ENCODE results near the gene PLCG2. TPM values are rescaled to one million over a fixed set of nuclear protein-coding genes. Genes with fewer than 3 reads are reported as not detected.

Gene PLCG2
- total and polyA plus RNA-seq, 2 of the 8 experiments (the other 6 are each of a cell fraction or from before 2014, with no cell fraction given), result 6.1 to 6.9 TPM

GRCh38 chr16:81752225-81752875, 26.7 kb upstream of the PLCG2 start:
- Histone ChIP-seq H2BK5ac (ENCODE audit: low read depth, low read length) (no peak overlapping the region), H3K4me1 (replicated peaks in 1 of 4; ENCODE audit: control insufficient read depth in 3 of 4, insufficient read depth in 4 of 4, low read length in 3 of 4) (peaks cover 0 to 3% (median 0%) of the 10 kb centered on the region in 4 experiments; a peak in 4 of 7 replicates), H2BK20ac (ENCODE audit: low read length) (no peak overlapping the region), H3K79me2 (ENCODE audit: control insufficient read depth in 1 of 2, insufficient read depth in 2 of 2, low read length in 2 of 2) (no peaks in the 10 kb centered on the region), H4K20me1 (replicated peaks in 1 of 2; ENCODE audit: control insufficient read depth in 1 of 2, insufficient read depth in 2 of 2, low read length in 2 of 2) (no peaks in the 10 kb centered on the region), H3K14ac (ENCODE audit: insufficient read length) (no peak overlapping the region), H3K27me3 (replicated peaks in 1 of 4; ENCODE audit: control insufficient read depth in 3 of 4, extremely low read depth in 1 of 4, insufficient read depth in 3 of 4, low read length in 3 of 4) (no peaks in the 10 kb centered on the region), H3K27ac (ENCODE audit: low read depth, low read length) (no peak overlapping the region), H3K4ac (replicated peaks; ENCODE audit: insufficient read length, low read depth, low read length) (no peak overlapping the region), H3K56ac (replicated peaks; ENCODE audit: insufficient read length, low read depth, low read length) (no peak overlapping the region), H3K23ac (ENCODE audit: insufficient read length) (no peak overlapping the region), H3K36me3 (ENCODE audit: control insufficient read depth in 2 of 4, insufficient read depth in 4 of 4, low read length in 3 of 4) (no peaks in the 10 kb centered on the region), H4K5ac (ENCODE audit: insufficient read length, low read depth, low read length) (no peak overlapping the region), H4K8ac (ENCODE audit: extremely low read depth, insufficient read depth, low read length) (peak overlapping the region; percentile 86), H2AFZ (ENCODE audit: low read length) (no peak overlapping the region; the same call in 1 of the 2 replicates), H2AK5ac (ENCODE audit: low read depth, low read length) (no peak overlapping the region), H3K18ac (ENCODE audit: extremely low read depth, low read length) (no peak overlapping the region), H4K91ac (replicated peaks; ENCODE audit: insufficient read length, low read length) (no peak overlapping the region), H3K9ac (replicated peaks in 1 of 4; ENCODE audit: extremely low read depth in 1 of 4, low read depth in 3 of 4, low read length in 3 of 4) (no peak overlapping the region), H3K9me3 (ENCODE audit: insufficient read depth in 2 of 2, low read depth in 1 of 2, low read length in 1 of 2) (no peaks in the 10 kb centered on the region), H3K23me2 (ENCODE audit: low read depth, low read length) (no peaks in the 10 kb centered on the region; the same call in 1 of the 2 replicates), H3K79me1 (ENCODE audit: low read depth, low read length) (no peaks in the 10 kb centered on the region), H3K4me2 (ENCODE audit: insufficient read depth in 1 of 2, low read depth in 2 of 2, low read length in 2 of 2) (no peak overlapping the region), H3K4me3 (ENCODE audit: extremely low read depth in 1 of 4, insufficient read depth in 2 of 4, low read depth in 3 of 4, low read length in 4 of 4) (no peak overlapping the region), H2BK15ac (ENCODE audit: low read length) (no peak overlapping the region), H2BK12ac (ENCODE audit: low read depth, low read length) (0 out of 2 replicates have a peak overlapping the region, but pooled peaks have one; percentile 7), H2BK120ac (replicated peaks; ENCODE audit: low read depth, low read length) (no peak overlapping the region)
- POLR2A ChIA-PET (ENCODE audit: partially characterized antibody), result interaction anchor here (0.6 to 1.6 kb wide), 2 partner anchors 23 to 33 kb away, joined by 3 to 4 read pairs; no protein-coding TSS in a partner anchor
- CTCF ChIA-PET (ENCODE audit: partially characterized antibody), result interaction anchor here (0.9 to 2.1 kb wide), 7 partner anchors 9 to 134 kb away, joined by 3 to 11 read pairs (median 5); no protein-coding TSS in a partner anchor
- FAIRE-seq, result no peak
- TF ChIP-seq NANOG (IDR thresholded peaks at IDR 0.05; ENCODE audit: insufficient read depth, low read depth, low read length, poor library complexity, severe bottlenecking) (no peak), SUZ12 (IDR thresholded peaks at IDR 0.05; ENCODE audit: low read length) (no peak), TAF1 (IDR thresholded peaks at IDR 0.05; ENCODE audit: low read depth, low read length) (no peak), POU5F1 (IDR thresholded peaks at IDR 0.05; ENCODE audit: low read depth, low read length) (no peak), POLR2A (IDR thresholded peaks at IDR 0.05; ENCODE audit: control extremely low read depth in 1 of 2, low read depth in 2 of 2, low read length in 2 of 2) (no peak), CHD2 (IDR thresholded peaks at IDR 0.05; ENCODE audit: low read length) (no peak), CBX8 (IDR thresholded peaks at IDR 0.05; ENCODE audit: borderline replicate concordance, low read depth, low read length) (no peak), CEBPB (IDR thresholded peaks at IDR 0.05; ENCODE audit: low read depth, low read length) (no peak), CBX5 (IDR thresholded peaks at IDR 0.05; ENCODE audit: low read depth, low read length) (no peak)
- TF ChIP-seq, protein P1, sequence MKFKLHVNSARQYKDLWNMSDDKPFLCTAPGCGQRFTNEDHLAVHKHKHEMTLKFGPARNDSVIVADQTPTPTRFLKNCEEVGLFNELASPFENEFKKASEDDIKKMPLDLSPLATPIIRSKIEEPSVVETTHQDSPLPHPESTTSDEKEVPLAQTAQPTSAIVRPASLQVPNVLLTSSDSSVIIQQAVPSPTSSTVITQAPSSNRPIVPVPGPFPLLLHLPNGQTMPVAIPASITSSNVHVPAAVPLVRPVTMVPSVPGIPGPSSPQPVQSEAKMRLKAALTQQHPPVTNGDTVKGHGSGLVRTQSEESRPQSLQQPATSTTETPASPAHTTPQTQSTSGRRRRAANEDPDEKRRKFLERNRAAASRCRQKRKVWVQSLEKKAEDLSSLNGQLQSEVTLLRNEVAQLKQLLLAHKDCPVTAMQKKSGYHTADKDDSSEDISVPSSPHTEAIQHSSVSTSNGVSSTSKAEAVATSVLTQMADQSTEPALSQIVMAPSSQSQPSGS (IDR thresholded peaks at IDR 0.05; ENCODE audit: low read length), result no peak
- WGBS, 2 experiments (ENCODE audit: extremely low coverage in 1 of 2, insufficient coverage in 1 of 2, insufficient read length in 1 of 2, insufficient replicate concordance in 2 of 2, low coverage in 1 of 2, low lambda C conversion rate in 2 of 2, missing lambda C conversion rate in 1 of 2), result 81% methylated on average over 13 of the region's 13 CpGs; no CpG with 5 or more reads in 1 of the 2 experiments
- no peak for DNase-seq (ENCODE audit: low read depth in 1 of 2, low spot score in 2 of 2)
